Body of pancreas (tissue), 4 donors: ENCODE measurements around the gene PAK5.

ENCODE experiments used
- POLR2A ChIP-seq, 3 donors: fragments of 450-650 bp; IDR thresholded peaks; one replicate each; pipeline ENCODE4 v1.6.1; 2016; ENCODE audit warnings: antibody characterized with exemption in 3 of 3, mild to moderate bottlenecking in 2 of 3
- TF ChIP-seq, protein P1 (sequence below), 7 experiments: fragments of 450-650 bp in 4 of 7; fragments of 200-600 bp in 3 of 7; sonication (generic) in 3 of 7; IDR thresholded peaks; one replicate each; pipeline ENCODE4 v1.5.1; 2016 to 2019; ENCODE audit warnings: antibody characterized with exemption in 7 of 7

GRCh38 chr20:9736373-9736772 is 102.5 kb downstream of the PAK5 start:
- TF ChIP-seq, protein P1, sequence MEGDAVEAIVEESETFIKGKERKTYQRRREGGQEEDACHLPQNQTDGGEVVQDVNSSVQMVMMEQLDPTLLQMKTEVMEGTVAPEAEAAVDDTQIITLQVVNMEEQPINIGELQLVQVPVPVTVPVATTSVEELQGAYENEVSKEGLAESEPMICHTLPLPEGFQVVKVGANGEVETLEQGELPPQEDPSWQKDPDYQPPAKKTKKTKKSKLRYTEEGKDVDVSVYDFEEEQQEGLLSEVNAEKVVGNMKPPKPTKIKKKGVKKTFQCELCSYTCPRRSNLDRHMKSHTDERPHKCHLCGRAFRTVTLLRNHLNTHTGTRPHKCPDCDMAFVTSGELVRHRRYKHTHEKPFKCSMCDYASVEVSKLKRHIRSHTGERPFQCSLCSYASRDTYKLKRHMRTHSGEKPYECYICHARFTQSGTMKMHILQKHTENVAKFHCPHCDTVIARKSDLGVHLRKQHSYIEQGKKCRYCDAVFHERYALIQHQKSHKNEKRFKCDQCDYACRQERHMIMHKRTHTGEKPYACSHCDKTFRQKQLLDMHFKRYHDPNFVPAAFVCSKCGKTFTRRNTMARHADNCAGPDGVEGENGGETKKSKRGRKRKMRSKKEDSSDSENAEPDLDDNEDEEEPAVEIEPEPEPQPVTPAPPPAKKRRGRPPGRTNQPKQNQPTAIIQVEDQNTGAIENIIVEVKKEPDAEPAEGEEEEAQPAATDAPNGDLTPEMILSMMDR (IDR thresholded peaks at IDR 0.05) = no peak
- TF ChIP-seq POLR2A (IDR thresholded peaks at IDR 0.05) = no peak
